Esophagus muscularis mucosa (tissue), 3 donors: ENCODE data around the gene FREM2.

ENCODE experiments used
- CTCF ChIP-seq, 3 experiments: fragments of 200-600 bp in 2 of 3; fragments of 450-650 bp in 1 of 3; sonication (generic) in 2 of 3; IDR thresholded peaks; one replicate each; pipeline ENCODE4 v1.5.1; 2017 to 2019; ENCODE audit warnings: antibody characterized with exemption in 3 of 3, mild to moderate bottlenecking in 2 of 3, moderate library complexity in 1 of 3
- POLR2A ChIP-seq: fragments of 450-650 bp; IDR thresholded peaks from one replicate; pipeline ENCODE4 v1.6.1; 2017; ENCODE audit warnings: antibody characterized with exemption, moderate library complexity, mild to moderate bottlenecking, low read depth
- POLR2AphosphoS5 ChIP-seq, 2 donors: sonication (generic); formaldehyde crosslinking; IDR thresholded peaks; one replicate each; pipeline ENCODE4 v1.6.1; 2017; ENCODE audit warnings: antibody characterized with exemption in 2 of 2

GRCh38 chr13:38897521-38897920, 210.6 kb downstream of the FREM2 start:
- TF ChIP-seq POLR2A: no peak
- TF ChIP-seq CTCF (IDR thresholded peaks at IDR 0.05): no peak
- no peak for TF ChIP-seq POLR2AphosphoS5 (IDR thresholded peaks at IDR 0.05)
